CD14-positive monocyte (primary cell): Measurements from ENCODE around the gene SLC2A9. TPM values are rescaled to one million over a fixed set of nuclear protein-coding genes. Genes with fewer than 3 reads are reported as not detected.

ENCODE experiments used
- DNase-seq, 3 donors: peaks; one replicate each; pipeline ENCODE4 v3.0.0-alpha.2; 2011 to 2022
- H2AFZ ChIP-seq: 2 replicates; pipeline ENCODE4 v1.6.0; 2012; ENCODE audit warnings: mild to moderate bottlenecking, low read depth, low read length, inconsistent platforms; ENCODE audit not compliant: insufficient read depth, poor library complexity, severe bottlenecking
- H3K27ac ChIP-seq, 2 donors: 1 replicate in 1 of 2; 2 replicates in 1 of 2; pipeline ENCODE4 v1.5.1; 2012 to 2013; ENCODE audit warnings: low read length in 2 of 2, control low read depth in 1 of 2, inconsistent platforms in 1 of 2, low read depth in 1 of 2, mild to moderate bottlenecking in 1 of 2
- H3K27me3 ChIP-seq, 2 donors: one replicate each; pipeline versions ENCODE4 v1.6.0 to v1.6.1; 2011 to 2013; ENCODE audit warnings: low read length in 2 of 2; ENCODE audit not compliant: control insufficient read depth in 2 of 2, insufficient read depth in 2 of 2
- H3K36me3 ChIP-seq, 2 donors: replicated peaks in 1 of 2; 1 replicate in 1 of 2; 2 replicates in 1 of 2; pipeline versions ENCODE4 v1.5.1 to v1.6.1; 2012 to 2013; ENCODE audit warnings: low read length in 2 of 2, control low read depth in 1 of 2, inconsistent platforms in 1 of 2, mild to moderate bottlenecking in 1 of 2; ENCODE audit not compliant: insufficient read depth in 2 of 2, control insufficient read depth in 1 of 2
- H3K4me1 ChIP-seq, 2 donors: 1 replicate in 1 of 2; 2 replicates in 1 of 2; pipeline versions ENCODE4 v1.5.1 to v1.6.1; 2012 to 2013; ENCODE audit warnings: low read length in 2 of 2, control low read depth in 1 of 2, inconsistent platforms in 1 of 2, mild to moderate bottlenecking in 1 of 2, moderate library complexity in 1 of 2; ENCODE audit not compliant: insufficient read depth in 2 of 2, control insufficient read depth in 1 of 2
- H3K4me2 ChIP-seq: replicated peaks from 2 replicates; pipeline ENCODE3; 2012; ENCODE audit warnings: low read length, moderate library complexity, mild to moderate bottlenecking; ENCODE audit not compliant: poor library complexity, severe bottlenecking; ENCODE audit errors: extremely low read depth
- H3K4me3 ChIP-seq, 3 experiments: fragments of 200-600 bp in 1 of 3; sonication (generic) in 1 of 3; replicated peaks in 1 of 3; 1 replicate in 2 of 3; 2 replicates in 1 of 3; pipeline ENCODE4 v1.5.1; 2011 to 2013; ENCODE audit warnings: low read length in 3 of 3, mild to moderate bottlenecking in 3 of 3, control low read depth in 2 of 3, low read depth in 2 of 3, inconsistent platforms in 1 of 3, moderate library complexity in 1 of 3
- H3K79me2 ChIP-seq: 2 replicates; pipeline ENCODE4 v1.6.0; 2012; ENCODE audit warnings: mild to moderate bottlenecking, control low read depth, inconsistent platforms, low read length, moderate library complexity; ENCODE audit not compliant: insufficient read depth
- H3K9ac ChIP-seq: 2 replicates; pipeline ENCODE4 v1.6.0; 2017; ENCODE audit warnings: low read length, mild to moderate bottlenecking; ENCODE audit not compliant: insufficient read depth, poor library complexity, severe bottlenecking
- H3K9me3 ChIP-seq, 2 donors: replicated peaks in 1 of 2; 1 replicate in 1 of 2; 2 replicates in 1 of 2; pipeline versions ENCODE4 v1.5.1 to v1.6.1; 2012 to 2013; ENCODE audit warnings: low read length in 2 of 2, control low read depth in 1 of 2; ENCODE audit not compliant: control insufficient read depth in 1 of 2, insufficient read depth in 1 of 2
- H4K20me1 ChIP-seq: 2 replicates; pipeline ENCODE4 v1.6.0; 2012; ENCODE audit warnings: mild to moderate bottlenecking, low read length, control low read depth, moderate library complexity; ENCODE audit not compliant: insufficient read depth
- H3K27ac Mint-ChIP-seq, 7 donors: one replicate each; pipeline ENCODE4 v1.8.0; 2020; ENCODE audit warnings: mild to moderate bottlenecking in 7 of 7, mixed read lengths in 7 of 7, moderate library complexity in 6 of 7, inconsistent platforms in 2 of 7
- H3K27me3 Mint-ChIP-seq, 3 donors: one replicate each; pipeline ENCODE4 v1.8.0; 2021 to 2022; ENCODE audit warnings: low read depth in 3 of 3, mild to moderate bottlenecking in 3 of 3, mixed read lengths in 3 of 3, moderate library complexity in 3 of 3, inconsistent platforms in 1 of 3
- H3K36me3 Mint-ChIP-seq, 2 donors: one replicate each; pipeline ENCODE4 v1.8.0; 2020; ENCODE audit warnings: mixed read lengths in 2 of 2, inconsistent platforms in 1 of 2, mild to moderate bottlenecking in 1 of 2
- H3K4me1 Mint-ChIP-seq: one replicate; pipeline ENCODE4 v1.8.0; 2020; ENCODE audit warnings: mild to moderate bottlenecking, mixed read lengths
- H3K4me3 Mint-ChIP-seq, 2 donors: one replicate each; pipeline ENCODE4 v1.8.0; 2020; ENCODE audit warnings: mild to moderate bottlenecking in 2 of 2, mixed read lengths in 2 of 2, moderate library complexity in 1 of 2
- H3K9me3 Mint-ChIP-seq, 7 donors: one replicate each; pipeline ENCODE4 v1.8.0; 2020 to 2022; ENCODE audit warnings: mixed read lengths in 7 of 7, mild to moderate bottlenecking in 6 of 7, moderate library complexity in 6 of 7, inconsistent platforms in 2 of 7
- WGBS: methylation state at CpG from one replicate; pipeline ENCODE4 v1.1.5; 2013; ENCODE audit warnings: missing lambda C conversion rate; ENCODE audit not compliant: insufficient coverage; 5-methylcytosine and 5-hydroxymethylcytosine counted together
- intact Hi-C, 2 donors: fragments of 100-400 bp; cut with micrococcal nuclease; formaldehyde crosslinking; loops; one replicate each; pipeline versions ENCODE4 v1.15.0 to v1.15.1; 2023
- polyA plus RNA-seq, 3 donors: library from polyadenylated mRNA; depleted of rRNA in 1 of 3; unstranded in 2 of 3; stranded (reverse) in 1 of 3; fragments of 300-500 nt in 2 of 3; fragments of >200 nt in 1 of 3; fragmentation: Illumina TruSeq in 2 of 3; gene quantifications; 1 replicate in 2 of 3; 2 replicates in 1 of 3; pipeline ENCODE4 v1.2.3, GENCODE V29; 2012 to 2021
- TF ChIP-seq, protein P1 (sequence below): fragments of 200-600 bp; IDR thresholded peaks from one replicate; pipeline ENCODE4 v1.8.0; 2022; ENCODE audit warnings: antibody characterized with exemption, mild to moderate bottlenecking

SLC2A9 gene
- polyA plus RNA-seq, 3 donors: 27.3 to 38.6 (median 34.7) TPM

DNA sequence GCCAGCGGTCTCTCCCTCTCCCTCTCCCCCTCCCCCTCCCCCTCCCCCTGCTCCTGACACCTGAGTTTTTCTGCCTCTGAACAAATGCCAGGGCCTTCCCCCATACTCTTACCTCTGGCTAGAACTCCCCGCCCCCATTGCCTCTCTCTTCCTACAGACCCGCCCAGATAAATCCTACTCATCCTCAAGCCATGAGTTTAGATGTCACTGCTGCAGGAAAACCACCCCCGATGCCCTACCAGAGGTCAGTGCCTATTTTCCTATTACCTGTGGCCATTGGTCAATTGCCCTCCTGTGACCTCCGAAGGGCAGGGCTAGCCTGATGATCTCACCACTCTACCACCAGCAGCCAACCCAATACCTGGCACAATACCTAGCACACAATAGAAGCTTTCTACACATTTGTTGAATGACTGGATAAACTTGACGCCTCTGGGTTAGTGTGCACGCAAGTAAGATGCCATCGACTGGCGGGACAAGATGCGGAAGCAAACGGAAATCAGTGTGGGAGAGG is 43.7 kb downstream of the SLC2A9 start:
- peak overlapping the region in 1 of 7 donors; percentile 11 for H3K27ac Mint-ChIP-seq
- intact Hi-C loops: no loop called here
- no peaks in the 10 kb centered on the region for H3K4me1 ChIP-seq

DNA sequence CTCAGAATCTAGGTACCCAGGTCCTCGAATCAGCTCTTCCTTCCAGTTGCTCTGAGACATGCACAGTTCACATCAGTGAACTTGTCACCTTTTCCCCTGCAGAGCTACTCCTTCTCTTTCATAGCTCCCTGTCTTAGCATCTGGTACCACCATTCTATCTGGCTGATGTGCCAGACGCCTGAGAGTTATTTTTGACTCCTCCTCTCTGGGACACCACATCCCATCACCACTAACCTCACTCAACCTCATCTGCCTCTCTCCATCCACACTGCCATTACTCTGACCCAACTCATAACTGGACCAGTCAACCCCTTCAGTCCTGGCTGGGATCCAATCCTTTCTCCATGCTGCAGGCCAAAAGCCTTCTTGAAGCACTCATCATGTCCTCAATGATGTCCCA is 44.5 kb downstream of the SLC2A9 start:
- peak overlapping the region in 2 of 7 donors; percentile 3 to 41 for H3K27ac Mint-ChIP-seq
- H3K4me1 ChIP-seq: no peaks in the 10 kb centered on the region
- no peaks in the 10 kb centered on the region for H3K79me2 ChIP-seq
- H3K4me3 Mint-ChIP-seq: no peak overlapping the region
- H4K20me1 ChIP-seq: peaks cover 3% of the 10 kb centered on the region
- TF ChIP-seq, protein P1, sequence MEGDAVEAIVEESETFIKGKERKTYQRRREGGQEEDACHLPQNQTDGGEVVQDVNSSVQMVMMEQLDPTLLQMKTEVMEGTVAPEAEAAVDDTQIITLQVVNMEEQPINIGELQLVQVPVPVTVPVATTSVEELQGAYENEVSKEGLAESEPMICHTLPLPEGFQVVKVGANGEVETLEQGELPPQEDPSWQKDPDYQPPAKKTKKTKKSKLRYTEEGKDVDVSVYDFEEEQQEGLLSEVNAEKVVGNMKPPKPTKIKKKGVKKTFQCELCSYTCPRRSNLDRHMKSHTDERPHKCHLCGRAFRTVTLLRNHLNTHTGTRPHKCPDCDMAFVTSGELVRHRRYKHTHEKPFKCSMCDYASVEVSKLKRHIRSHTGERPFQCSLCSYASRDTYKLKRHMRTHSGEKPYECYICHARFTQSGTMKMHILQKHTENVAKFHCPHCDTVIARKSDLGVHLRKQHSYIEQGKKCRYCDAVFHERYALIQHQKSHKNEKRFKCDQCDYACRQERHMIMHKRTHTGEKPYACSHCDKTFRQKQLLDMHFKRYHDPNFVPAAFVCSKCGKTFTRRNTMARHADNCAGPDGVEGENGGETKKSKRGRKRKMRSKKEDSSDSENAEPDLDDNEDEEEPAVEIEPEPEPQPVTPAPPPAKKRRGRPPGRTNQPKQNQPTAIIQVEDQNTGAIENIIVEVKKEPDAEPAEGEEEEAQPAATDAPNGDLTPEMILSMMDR: no peak
- no peaks in the 10 kb centered on the region for H3K27me3 ChIP-seq
- H3K27ac ChIP-seq: peak overlapping the region in 1 of 2 donors; percentile 7
- intact Hi-C loops: no loop called here
- peaks cover 69 to 98% of the 10 kb centered on the region in 2 donors for H3K36me3 ChIP-seq
- H3K27me3 Mint-ChIP-seq: no peaks in the 10 kb centered on the region
- H3K9ac ChIP-seq: no peak overlapping the region
- peaks cover 84 to 97% of the 10 kb centered on the region in 2 donors for H3K36me3 Mint-ChIP-seq
- H3K4me1 Mint-ChIP-seq: no peaks in the 10 kb centered on the region
- H3K9me3 ChIP-seq: no peaks in the 10 kb centered on the region
- H2AFZ ChIP-seq: no peak overlapping the region
- no peak for DNase-seq
- no peak overlapping the region for H3K4me2 ChIP-seq
- 89% methylated on average over 2 of the region's 2 CpGs for WGBS
- H3K4me3 ChIP-seq: no peak overlapping the region
- H3K9me3 Mint-ChIP-seq: peaks cover 0 to 5% (median 2%) of the 10 kb centered on the region in 7 donors

More for the DNA sequence above, 43.7 kb downstream of the SLC2A9 start:
- Mint-ChIP-seq H3K36me3 (peaks cover 83 to 97% of the 10 kb centered on the region in 2 donors), H3K4me1 (no peaks in the 10 kb centered on the region), H3K4me3 (no peak overlapping the region), H3K27me3 (no peaks in the 10 kb centered on the region), H3K9me3 (peaks cover 0 to 5% (median 2%) of the 10 kb centered on the region in 7 donors)
- Histone ChIP-seq H3K4me2 (no peak overlapping the region), H3K27ac (no peak overlapping the region), H3K36me3 (peaks cover 76 to 98% of the 10 kb centered on the region in 2 donors), H2AFZ (no peak overlapping the region), H3K9ac (no peak overlapping the region), H3K79me2 (no peaks in the 10 kb centered on the region), H3K9me3 (no peaks in the 10 kb centered on the region), H3K27me3 (no peaks in the 10 kb centered on the region), H4K20me1 (no peaks in the 10 kb centered on the region), H3K4me3 (no peak overlapping the region)
- DNase-seq: no peak
- 95% methylated on average over 11 of the region's 11 CpGs for WGBS
- TF ChIP-seq, protein P1: no peak
